ENCODE measurements around the gene PRKCI.
"Not testable (repeated sequence)": the region's sequence is repeated elsewhere in the genome, so short reads cannot be mapped to it uniquely, and the experiment has no call there.

The PRKCI gene

GRCh38 chr3:170338690-170339340 lies 116.6 kb downstream of the PRKCI start:
- no peak for DNase-seq (ENCODE audit: low read depth, low spot score)

- DNase-seq (ENCODE audit: low read depth, low spot score), result not testable (repeated sequence)
These were observed 120.0 kb downstream of the PRKCI start for GRCh38 chr3:170342273-170342672.

GRCh38 chr3:170343859-170344258 lies 121.6 kb downstream of the PRKCI start:
- DNase-seq (ENCODE audit: low read depth, low spot score), result peak; percentile 73

- no peak for DNase-seq (ENCODE audit: low read depth, low spot score)
These were observed 122.7 kb downstream of the PRKCI start for GRCh38 chr3:170344971-170345370.

- peak; percentile 25 for DNase-seq (ENCODE audit: low read depth, low spot score)
These were observed 124.5 kb downstream of the PRKCI start for GRCh38 chr3:170346481-170347392.

GRCh38 chr3:170350515-170351413 lies 128.5 kb downstream of the PRKCI start:
- no peak for DNase-seq (ENCODE audit: low read depth, low spot score)

- DNase-seq (ENCODE audit: low read depth, low spot score), result no peak
These were observed 130.7 kb downstream of the PRKCI start for GRCh38 chr3:170352936-170353335.

- DNase-seq (ENCODE audit: low read depth, low spot score), result no peak
These were observed 131.3 kb downstream of the PRKCI start for GRCh38 chr3:170353485-170353884.

GRCh38 chr3:170354760-170355159 lies 132.5 kb downstream of the PRKCI start:
- no peak for DNase-seq (ENCODE audit: low read depth, low spot score)

Data from ELF-1 (cell line).